Effector memory CD4-positive, alpha-beta T cell (primary cell): ENCODE data around the gene GALK1.
"Not testable (repeated sequence)": the region's sequence is repeated elsewhere in the genome, so short reads cannot be mapped to it uniquely, and the experiment has no call there.

Experiments
- DNase-seq, 3 donors: peaks; one replicate each; pipeline ENCODE4 v3.0.0-alpha.2; 2020
- H3K27ac ChIP-seq: 2 replicates; pipeline ENCODE4 v1.7.0; 2013; ENCODE audit warnings: mild to moderate bottlenecking, low read length, moderate library complexity; ENCODE audit not compliant: insufficient read depth, poor library complexity, severe bottlenecking
- H3K27me3 ChIP-seq: replicated peaks from 2 replicates; pipeline ENCODE4 v1.7.0; 2013; ENCODE audit warnings: mild to moderate bottlenecking, low read length; ENCODE audit not compliant: insufficient read depth, control insufficient read depth, poor library complexity, severe bottlenecking
- H3K36me3 ChIP-seq: 2 replicates; pipeline ENCODE4 v1.7.0; 2013; ENCODE audit warnings: mild to moderate bottlenecking, low read length, moderate library complexity; ENCODE audit not compliant: control insufficient read depth, insufficient read depth
- H3K4me1 ChIP-seq: 2 replicates; pipeline ENCODE4 v1.7.0; 2013; ENCODE audit warnings: low read length, mild to moderate bottlenecking; ENCODE audit not compliant: control insufficient read depth, insufficient read depth, poor library complexity, severe bottlenecking
- H3K4me3 ChIP-seq: 2 replicates; pipeline ENCODE4 v1.7.0; 2013; ENCODE audit warnings: low read length, low read depth, mild to moderate bottlenecking; ENCODE audit not compliant: insufficient read depth, poor library complexity, severe bottlenecking
- H3K9me3 ChIP-seq: 2 replicates; pipeline ENCODE4 v1.7.0; 2013; ENCODE audit warnings: mild to moderate bottlenecking, low read length, moderate library complexity; ENCODE audit not compliant: control insufficient read depth

The GALK1 gene

GRCh38 chr17:75764417-75764710 is 628 bp downstream of the GALK1 start:
- no peak for DNase-seq
- Histone ChIP-seq H3K4me1 (peaks cover 11% of the 10 kb centered on the region), H3K36me3 (no peaks in the 10 kb centered on the region), H3K27ac (peak overlapping the region; percentile 55), H3K4me3 (peak overlapping the region; percentile 86), H3K9me3 (no peaks in the 10 kb centered on the region), H3K27me3 (no peaks in the 10 kb centered on the region)

DNA sequence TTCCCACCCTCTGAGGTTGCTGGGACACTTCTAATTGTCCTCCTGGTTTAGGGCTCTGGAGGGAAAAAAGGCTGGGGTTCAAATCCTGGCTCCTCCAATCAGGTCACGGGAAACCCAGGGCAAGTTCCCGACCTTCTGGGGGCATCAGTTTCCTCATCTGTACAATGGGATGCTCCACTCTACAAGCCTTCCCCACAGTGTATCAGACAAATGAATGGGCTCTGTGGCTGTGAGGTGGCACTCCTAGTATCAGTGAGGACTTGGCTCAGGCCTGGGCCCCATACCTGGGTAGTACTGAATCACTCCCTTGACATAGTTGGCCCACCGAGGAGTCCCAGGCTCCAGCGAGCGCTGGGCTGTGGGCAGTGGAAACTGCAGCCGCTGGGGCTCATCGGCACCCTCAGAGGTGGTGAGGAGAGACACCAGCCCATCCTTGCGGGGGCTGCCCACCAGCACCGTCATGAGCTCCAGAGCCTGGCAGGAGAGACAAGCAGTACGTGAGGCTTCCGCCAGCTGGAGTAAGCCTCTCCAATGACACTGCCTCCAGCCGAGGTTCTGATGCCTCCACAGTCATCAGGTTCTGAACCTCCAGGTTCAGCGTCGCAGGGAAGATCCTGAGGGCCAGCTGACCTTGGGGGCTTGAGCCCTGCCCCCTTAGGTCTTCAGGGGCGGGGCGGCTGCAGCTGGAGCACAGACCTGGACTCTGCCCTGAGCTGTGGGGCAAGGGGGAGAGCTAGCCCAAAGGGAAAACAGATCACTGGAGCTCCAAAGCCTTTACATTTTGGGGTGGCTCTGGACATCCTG is 1.2 kb downstream of the GALK1 start:
- Histone ChIP-seq H3K27ac (peak overlapping the region; percentile 55), H3K4me3 (peak overlapping the region; percentile 86)

GRCh38 chr17:75763269-75763607 is 1.8 kb downstream of the GALK1 start:
- no peaks in the 10 kb centered on the region for H3K27me3 ChIP-seq
- no peak for DNase-seq
- no peak overlapping the region for H3K27ac ChIP-seq
- H3K9me3 ChIP-seq = no peaks in the 10 kb centered on the region
- no peaks in the 10 kb centered on the region for H3K36me3 ChIP-seq
- H3K4me3 ChIP-seq = no peak overlapping the region
- H3K4me1 ChIP-seq = peaks cover 11% of the 10 kb centered on the region

More for the DNA sequence above, 1.2 kb downstream of the GALK1 start:
- H3K27me3 ChIP-seq = no peaks in the 10 kb centered on the region
- no peak for DNase-seq
- H3K4me1 ChIP-seq = peaks cover 11% of the 10 kb centered on the region
- H3K36me3 ChIP-seq = no peaks in the 10 kb centered on the region
- no peaks in the 10 kb centered on the region for H3K9me3 ChIP-seq

- peaks cover 11% of the 10 kb centered on the region for H3K4me1 ChIP-seq
- no peaks in the 10 kb centered on the region for H3K36me3 ChIP-seq
- no peaks in the 10 kb centered on the region for H3K27me3 ChIP-seq
- no peaks in the 10 kb centered on the region for H3K9me3 ChIP-seq
- no peak overlapping the region for H3K27ac ChIP-seq
- no peak for DNase-seq
- H3K4me3 ChIP-seq = no peak overlapping the region
These were observed 2.3 kb downstream of the GALK1 start for GRCh38 chr17:75762513-75763268.

GRCh38 chr17:75759978-75760640 is 4.9 kb downstream of the GALK1 start:
- H3K36me3 ChIP-seq = not testable (repeated sequence)

GRCh38 chr17:75759457-75759856 is 5.5 kb downstream of the GALK1 start:
- Histone ChIP-seq H3K36me3 (no peaks in the 10 kb centered on the region), H3K4me3 (no peak overlapping the region), H3K9me3 (no peaks in the 10 kb centered on the region), H3K4me1 (peaks cover 7% of the 10 kb centered on the region), H3K27ac (no peak overlapping the region), H3K27me3 (no peaks in the 10 kb centered on the region)
- no peak for DNase-seq

More at GRCh38 chr17:75759978-75760640, 4.9 kb downstream of the GALK1 start:
- H3K4me3 ChIP-seq, DNase-seq, H3K9me3 ChIP-seq, H3K27me3 ChIP-seq, H3K27ac ChIP-seq: not testable (repeated sequence)
- H3K4me1 ChIP-seq = peaks cover 11% of the 10 kb centered on the region

- no peak for DNase-seq
- Histone ChIP-seq H3K4me1 (peaks cover 9% of the 10 kb centered on the region), H3K27ac (no peak overlapping the region), H3K4me3 (no peak overlapping the region), H3K9me3 (no peaks in the 10 kb centered on the region), H3K27me3 (no peaks in the 10 kb centered on the region), H3K36me3 (no peaks in the 10 kb centered on the region)
These were observed 6.7 kb downstream of the GALK1 start for GRCh38 chr17:75758131-75758905.

DNA sequence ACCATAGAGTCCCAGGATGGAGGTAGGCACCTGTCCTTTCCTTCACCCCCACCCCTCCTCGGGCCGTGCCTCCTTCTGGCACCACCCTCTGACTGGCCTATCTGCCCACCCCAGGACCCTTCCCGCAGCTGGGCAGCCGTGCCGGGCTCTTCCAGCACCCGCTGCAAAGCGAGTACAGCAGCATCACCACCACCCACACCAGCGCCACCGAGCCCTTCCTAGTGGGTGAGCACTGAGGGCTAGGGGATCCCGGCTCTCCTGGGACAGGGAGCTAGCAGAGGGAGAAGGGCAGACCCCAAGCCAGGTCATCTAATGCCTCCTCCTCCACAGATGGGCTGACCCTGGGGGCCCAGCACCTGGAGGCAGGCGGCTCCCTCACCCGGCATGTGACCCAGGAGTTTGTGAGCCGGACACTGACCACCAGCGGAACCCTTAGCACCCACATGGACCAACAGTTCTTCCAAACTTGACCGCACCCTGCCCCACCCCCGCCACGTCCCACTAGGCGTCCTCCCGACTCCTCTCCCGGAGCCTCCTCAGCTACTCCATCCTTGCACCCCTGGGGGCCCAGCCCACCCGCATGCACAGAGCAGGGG is 7.8 kb downstream of the GALK1 start:
- no peak overlapping the region for H3K27ac ChIP-seq
- H3K9me3 ChIP-seq = no peaks in the 10 kb centered on the region
- no peaks in the 10 kb centered on the region for H3K36me3 ChIP-seq
- no peak overlapping the region for H3K4me3 ChIP-seq
- H3K4me1 ChIP-seq = peaks cover 13% of the 10 kb centered on the region
- no peaks in the 10 kb centered on the region for H3K27me3 ChIP-seq
- no peak for DNase-seq

- Histone ChIP-seq H3K4me1 (peaks cover 13% of the 10 kb centered on the region), H3K4me3 (no peak overlapping the region), H3K9me3 (no peaks in the 10 kb centered on the region), H3K27me3 (no peaks in the 10 kb centered on the region), H3K36me3 (no peaks in the 10 kb centered on the region), H3K27ac (no peak overlapping the region)
- no peak for DNase-seq
These were observed 8.4 kb downstream of the GALK1 start for GRCh38 chr17:75756451-75757085.
